HG03521 (cell line): ENCODE measurements around the gene SHISAL1.
"Not testable (repeated sequence)": the region's sequence is repeated elsewhere in the genome, so short reads cannot be mapped to it uniquely, and the experiment has no call there.

Experiments used
- ATAC-seq: cut with Tn5 transposase; IDR thresholded peaks from one replicate; pipeline ENCODE4 v1.9.1; 2021; ENCODE audit warnings: mild to moderate bottlenecking, moderate library complexity; ENCODE audit not compliant: unreplicated experiment

Gene SHISAL1

DNA sequence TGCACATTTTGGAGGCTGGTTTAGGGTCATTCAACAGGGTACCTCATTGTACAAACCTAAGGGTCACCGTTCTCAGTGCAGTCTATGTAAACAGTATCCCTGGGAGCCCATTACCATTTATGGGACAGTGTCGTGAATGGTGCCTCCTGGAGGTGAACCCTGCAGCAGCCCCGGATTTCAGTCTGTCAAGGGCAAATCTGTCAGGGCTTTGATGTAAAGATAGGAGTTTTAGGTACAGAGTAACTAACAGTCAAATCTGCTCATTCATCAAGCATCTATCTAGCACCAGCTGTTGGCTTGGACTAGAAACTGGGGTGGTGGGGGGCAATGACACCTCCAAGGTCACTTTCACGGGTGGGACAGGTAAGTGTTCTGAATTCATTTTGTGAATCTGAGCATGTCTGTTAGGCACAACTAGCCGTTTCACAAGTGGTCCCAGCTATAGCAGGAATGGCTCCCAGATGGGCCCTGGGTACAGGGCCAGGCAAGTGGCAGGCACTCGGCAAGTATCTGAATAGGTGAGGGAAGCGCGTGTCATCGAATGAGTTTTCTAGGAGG is 68.4 kb downstream of the SHISAL1 start:
- ATAC-seq, result no peak

DNA sequence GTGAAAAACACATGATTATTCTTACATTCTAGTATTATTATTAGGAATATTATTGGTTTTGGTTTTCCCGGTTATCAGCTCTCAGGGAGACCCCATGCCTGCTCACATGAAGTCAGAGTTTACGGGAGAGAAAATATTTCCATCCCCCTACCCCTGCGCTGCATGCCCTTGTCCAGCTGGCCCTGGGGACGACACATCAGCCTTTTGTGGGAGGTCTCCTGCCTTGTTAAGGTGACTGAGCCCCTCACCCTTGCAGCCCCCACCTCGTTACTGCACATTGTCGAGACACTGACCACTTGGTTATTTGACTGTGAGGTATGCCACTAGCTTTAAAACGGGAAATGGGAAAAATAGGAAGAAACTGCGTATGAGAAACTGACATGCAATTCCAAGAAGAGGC is 69.0 kb downstream of the SHISAL1 start:
- no peak for ATAC-seq

GRCh38 chr22:44242946-44243724 is 69.6 kb downstream of the SHISAL1 start:
- ATAC-seq, result no peak

GRCh38 chr22:44241121-44241520 is 71.6 kb downstream of the SHISAL1 start:
- ATAC-seq, result not testable (repeated sequence)

GRCh38 chr22:44237290-44237689 is 75.5 kb downstream of the SHISAL1 start:
- no peak for ATAC-seq

DNA sequence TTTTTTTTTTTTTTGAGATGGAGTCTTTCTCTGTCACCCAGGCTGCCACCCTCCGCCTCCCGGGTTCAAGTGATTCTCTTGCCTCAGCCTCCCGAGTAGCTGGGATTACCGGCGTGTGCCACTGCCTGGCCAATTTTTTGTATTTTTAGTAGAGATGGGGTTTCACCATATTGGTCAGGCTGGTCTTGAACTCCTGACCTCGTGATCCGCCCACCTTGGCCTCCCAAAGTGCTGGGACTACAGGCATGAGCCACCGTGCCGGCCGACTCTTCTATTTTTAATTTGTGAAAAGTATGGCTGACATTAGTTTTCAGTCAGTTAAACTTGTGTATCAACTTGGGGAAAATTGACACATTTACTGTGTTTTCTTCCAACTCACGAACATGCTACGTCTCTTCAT is 78.4 kb downstream of the SHISAL1 start:
- ATAC-seq, result not testable (repeated sequence)

- no peak for ATAC-seq
These were observed 81.5 kb downstream of the SHISAL1 start for GRCh38 chr22:44231233-44231632.

GRCh38 chr22:44229809-44230208 is 82.9 kb downstream of the SHISAL1 start:
- ATAC-seq, result no peak

DNA sequence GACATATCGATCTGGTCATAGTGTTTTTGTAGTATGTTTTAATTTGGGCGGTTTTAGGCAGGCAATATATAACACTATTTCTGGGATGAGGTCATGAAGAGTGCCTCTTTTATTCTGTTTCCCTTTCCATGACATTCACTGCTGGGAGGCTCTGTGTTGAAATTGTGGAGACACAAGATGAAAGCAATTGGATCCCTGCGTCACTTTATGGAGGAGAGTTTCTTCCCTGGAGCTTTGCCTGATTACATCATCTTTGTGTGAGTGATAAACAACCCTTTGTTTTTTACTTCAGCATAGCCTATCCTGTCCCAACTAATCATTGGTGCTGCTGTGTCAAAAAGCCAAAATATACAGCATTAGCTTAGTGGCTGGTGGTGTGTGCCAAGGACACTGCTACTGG is 83.4 kb downstream of the SHISAL1 start:
- no peak for ATAC-seq

DNA sequence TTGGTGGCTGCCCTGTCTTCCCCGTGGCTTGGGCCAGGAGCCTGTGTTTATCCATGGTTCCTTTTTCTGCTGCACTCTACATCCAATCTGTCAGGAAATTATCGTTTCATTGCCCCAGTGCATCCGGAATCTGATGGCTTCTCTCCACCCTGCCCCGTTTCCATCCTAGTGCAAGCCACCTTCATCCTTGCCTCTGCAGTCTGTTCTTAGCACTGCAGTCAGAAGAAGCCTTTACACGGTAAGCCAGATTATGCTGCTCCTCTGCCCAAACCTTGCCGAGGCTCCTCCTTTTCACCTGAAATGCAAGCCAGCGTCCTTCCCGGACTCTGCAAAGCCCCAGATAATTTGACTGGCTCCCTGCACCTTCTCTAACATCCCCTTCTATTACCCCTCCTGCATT is 86.9 kb downstream of the SHISAL1 start:
- no peak for ATAC-seq

- ATAC-seq, result no peak
These were observed 87.6 kb downstream of the SHISAL1 start for GRCh38 chr22:44225091-44225689.

- no peak for ATAC-seq
These were observed 88.6 kb downstream of the SHISAL1 start for GRCh38 chr22:44224166-44224565.

DNA sequence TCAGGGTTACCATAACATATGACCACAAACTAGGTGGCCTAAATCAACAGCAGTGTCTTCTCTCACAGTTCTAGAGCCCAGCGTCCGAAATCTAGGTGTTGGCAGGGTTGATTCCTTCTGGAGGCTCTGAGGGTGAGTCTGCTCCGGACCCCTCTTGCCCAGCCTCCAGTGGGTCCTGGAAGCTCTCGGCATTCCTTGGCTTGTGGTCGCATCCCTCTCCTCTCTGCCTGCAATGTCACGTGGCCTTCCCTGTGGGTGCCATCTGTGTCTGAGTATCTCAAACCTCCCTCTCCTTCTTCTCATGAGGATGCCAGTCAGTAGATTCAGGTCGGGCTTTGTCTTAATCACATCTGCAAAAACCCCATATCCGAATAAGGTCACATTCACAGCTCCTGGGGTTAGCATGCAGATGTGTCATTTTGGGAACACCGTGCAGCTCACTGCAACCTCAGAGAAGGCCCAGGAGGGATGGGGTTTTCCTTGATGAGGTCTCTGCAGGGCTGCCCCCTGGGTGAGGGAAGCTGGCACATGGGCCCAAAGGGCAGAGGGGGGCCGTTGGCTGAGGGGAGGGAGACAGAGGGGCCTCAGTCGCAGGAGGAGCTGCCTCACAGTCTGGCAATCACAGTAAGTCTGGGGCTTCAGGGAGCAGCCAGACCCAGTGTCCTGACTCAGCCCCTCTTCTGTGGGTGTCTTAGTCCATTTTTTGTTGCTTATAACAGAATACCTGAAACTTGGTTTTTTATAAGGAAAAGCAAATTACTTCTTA is 90.9 kb downstream of the SHISAL1 start:
- ATAC-seq, result no peak

GRCh38 chr22:44220727-44221680 is 91.7 kb downstream of the SHISAL1 start:
- ATAC-seq, result no peak

DNA sequence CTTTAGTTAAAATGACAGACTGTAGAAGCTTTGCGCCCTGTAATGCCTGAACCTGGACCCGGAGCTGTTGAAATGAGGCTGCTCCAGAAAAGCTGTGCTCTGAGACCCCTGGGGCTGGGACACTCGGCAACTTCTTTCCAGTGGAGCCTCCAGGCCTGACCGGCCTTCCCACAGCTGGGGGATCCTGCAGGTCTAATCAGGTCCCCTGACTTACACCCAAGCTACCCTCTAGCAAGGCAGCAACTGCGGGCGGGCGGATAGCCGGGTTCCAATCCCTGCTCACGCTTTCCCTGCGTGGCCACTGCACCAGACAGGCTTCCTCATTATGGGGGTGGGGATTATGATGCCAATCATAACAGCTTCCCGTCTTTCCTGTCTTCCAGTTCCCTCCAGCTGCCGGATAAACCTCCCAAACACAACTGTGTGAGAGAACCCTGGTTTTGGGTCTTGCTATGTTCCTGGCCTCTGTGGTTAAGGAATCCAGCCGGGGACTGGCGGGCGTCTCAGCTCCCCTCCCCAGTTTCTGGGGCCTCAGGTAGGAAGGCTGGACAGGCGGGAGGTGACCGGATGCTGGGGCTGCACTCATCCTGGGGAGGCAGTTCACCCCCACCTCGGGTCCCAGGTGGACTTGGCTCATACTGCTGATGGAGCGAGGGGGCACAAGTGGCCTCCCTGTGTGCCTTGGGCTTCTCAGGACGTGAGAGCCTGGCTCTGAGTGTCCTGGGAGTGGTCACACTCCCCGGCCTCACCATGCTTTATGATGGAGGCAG is 93.5 kb downstream of the SHISAL1 start:
- ATAC-seq, result no peak

- ATAC-seq, result no peak
These were observed 94.7 kb downstream of the SHISAL1 start for GRCh38 chr22:44218071-44218470.

DNA sequence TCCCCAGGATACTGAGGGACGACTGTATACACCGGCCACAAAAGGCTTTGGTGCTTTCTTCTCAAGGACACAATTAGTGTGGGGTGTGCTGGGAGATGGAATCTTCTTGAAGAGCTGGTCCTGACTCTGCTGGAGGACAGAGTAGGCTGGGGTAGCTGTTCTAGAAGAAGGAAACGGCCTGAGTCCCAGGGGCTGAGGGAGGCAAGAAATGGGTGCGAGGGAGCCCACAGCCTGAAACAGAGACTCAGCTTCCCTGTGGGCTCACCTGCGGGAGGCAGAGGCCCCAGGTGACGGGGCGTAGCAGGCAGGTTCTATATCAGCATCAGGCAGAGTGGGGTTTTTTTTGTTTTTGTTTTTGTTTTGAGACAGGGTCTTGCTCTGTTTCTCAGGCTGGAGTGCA is 95.4 kb downstream of the SHISAL1 start:
- ATAC-seq, result no peak

GRCh38 chr22:44215287-44215686 is 97.5 kb downstream of the SHISAL1 start:
- ATAC-seq, result no peak

DNA sequence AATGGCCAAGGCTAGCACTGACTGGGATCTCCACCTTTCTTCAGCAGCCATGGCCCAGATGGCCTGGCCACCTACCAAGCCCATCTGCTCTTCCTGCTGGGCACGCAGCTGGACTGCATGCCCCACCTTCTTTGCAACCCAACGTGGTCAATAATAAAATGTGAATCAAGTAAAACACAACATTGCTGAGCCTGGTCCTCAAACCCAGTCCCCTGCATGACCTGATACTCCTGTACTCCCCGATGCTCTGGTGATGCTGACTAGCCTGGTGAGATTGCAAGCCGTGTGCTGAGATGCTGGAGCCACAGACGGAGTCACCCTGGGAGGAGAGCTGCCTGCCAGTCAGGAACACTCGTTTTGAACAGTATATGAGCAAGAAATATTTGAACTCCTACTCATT is 98.0 kb downstream of the SHISAL1 start:
- no peak for ATAC-seq

- no peak for ATAC-seq
These were observed 98.6 kb downstream of the SHISAL1 start for GRCh38 chr22:44214187-44214586.
